Esophagus (tissue), 2 donors: ENCODE data around the gene RNF38. TPM values are rescaled to one million over a fixed set of nuclear protein-coding genes. Genes with fewer than 3 reads are reported as not detected.
A peak's percentile ranks its signal among the peaks of the same experiment; 100 is the strongest.
"Not testable (repeated sequence)": the region's sequence is repeated elsewhere in the genome, so short reads cannot be mapped to it uniquely, and the experiment has no call there.

Experiments
- H3K27ac ChIP-seq, 2 donors: one replicate each; pipeline ENCODE4 v1.5.1; 2013; ENCODE audit warnings: low read depth in 2 of 2, mild to moderate bottlenecking in 2 of 2, inconsistent platforms in 1 of 2, low read length in 1 of 2, moderate library complexity in 1 of 2
- H3K27me3 ChIP-seq, 2 donors: one replicate each; pipeline ENCODE4 v1.6.1; 2013; ENCODE audit warnings: low read length in 2 of 2, control low read depth in 1 of 2, mild to moderate bottlenecking in 1 of 2; ENCODE audit not compliant: insufficient read depth in 2 of 2, control insufficient read depth in 1 of 2
- H3K36me3 ChIP-seq, 2 donors: one replicate each; pipeline ENCODE4 v1.6.1; 2013; ENCODE audit warnings: low read length in 1 of 2; ENCODE audit not compliant: control insufficient read depth in 2 of 2, insufficient read depth in 2 of 2
- H3K4me1 ChIP-seq, 2 donors: one replicate each; pipeline ENCODE4 v1.6.1; 2013; ENCODE audit warnings: low read length in 1 of 2; ENCODE audit not compliant: control insufficient read depth in 2 of 2, insufficient read depth in 2 of 2
- H3K4me3 ChIP-seq, 2 donors: one replicate each; pipeline ENCODE4 v1.5.1; 2013; ENCODE audit warnings: low read length in 2 of 2, mild to moderate bottlenecking in 2 of 2, low read depth in 1 of 2, moderate library complexity in 1 of 2
- H3K9me3 ChIP-seq, 2 donors: one replicate each; pipeline ENCODE4 v1.6.1; 2013; ENCODE audit warnings: mild to moderate bottlenecking in 2 of 2, low read depth in 1 of 2, low read length in 1 of 2, moderate library complexity in 1 of 2; ENCODE audit not compliant: control insufficient read depth in 2 of 2, insufficient read depth in 1 of 2
- WGBS, 2 donors: extraction: QIAGEN DNeasy Blood & Tissue Kit; methylation state at CpG; one replicate each; pipeline ENCODE4 v1.1.7; 2013; 5-methylcytosine and 5-hydroxymethylcytosine counted together
- polyA plus RNA-seq, 2 donors: library from polyadenylated mRNA; stranded (reverse); fragments of 200-250 nt; gene quantifications; one replicate each; pipeline ENCODE4 v1.2.3, GENCODE V29; 2013
- donor health status: healthy with polysubstance abuse.
- donor health status: Bipolar disorder and iron deficiency.

Gene RNF38
- polyA plus RNA-seq, result 1 to 10 TPM; 5.0 to 7.7 TPM

DNA sequence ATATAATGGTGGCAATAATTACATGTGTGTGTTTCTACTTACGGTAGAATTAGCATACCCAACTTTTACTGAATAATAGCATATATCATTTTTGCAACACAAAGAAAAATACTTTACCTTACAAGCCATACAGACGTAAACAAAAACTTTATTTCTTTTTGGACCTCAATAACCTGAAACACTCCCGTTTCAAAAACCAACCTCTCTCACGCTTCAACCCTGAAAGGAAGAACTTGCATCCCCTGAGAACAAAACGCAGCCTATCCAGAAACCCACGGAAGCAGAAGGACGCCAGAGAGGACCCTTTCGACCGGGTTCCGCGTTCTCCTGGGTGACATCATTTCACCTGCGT lies at the start of gene RNF38:
TSS of gene RNF38 (minus strand) at position 290 of the 352 bp plus-strand sequence. CDS start at position 129, 161 bp downstream.
- peak within 1 kb of the TSS; percentile 98 to 99 for H3K27ac ChIP-seq
- no peaks in the 10 kb centered on the region for H3K36me3 ChIP-seq
- peak within 1 kb of the TSS; percentile 72 to 79 for H3K4me3 ChIP-seq
- 0 to 1% methylated on average over 11 to 12 of the region's 12 CpGs for WGBS, 2 donors
- H3K4me1 ChIP-seq, result no peaks in the 10 kb centered on the region
- H3K9me3 ChIP-seq, result no peaks in the 10 kb centered on the region
- no peaks in the 10 kb centered on the region for H3K27me3 ChIP-seq

DNA sequence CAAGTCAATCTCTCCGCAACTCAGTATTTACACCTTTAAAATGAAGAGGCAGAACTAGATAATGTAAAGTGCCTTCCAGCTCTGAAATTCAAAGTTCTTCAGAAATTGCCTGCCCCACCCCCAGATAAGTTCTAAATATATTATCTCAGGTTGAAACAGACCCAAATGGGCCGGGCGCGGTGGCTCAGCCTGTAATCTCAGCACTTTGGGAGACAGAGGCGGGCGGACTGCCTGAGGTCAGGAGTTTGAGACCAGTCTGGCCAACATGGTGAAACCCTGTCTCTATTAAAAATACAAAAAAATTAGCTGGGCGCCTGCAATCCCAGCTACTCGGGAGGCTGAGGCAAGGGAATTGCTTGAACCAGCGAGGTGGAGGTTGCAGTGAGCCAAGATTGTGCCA lies 48.5 kb upstream of the RNF38 start:
- H3K36me3 ChIP-seq, H3K9me3 ChIP-seq, H3K27me3 ChIP-seq, H3K27ac ChIP-seq, H3K4me1 ChIP-seq, H3K4me3 ChIP-seq: not testable (repeated sequence)
- 64 to 78% methylated on average over 9 of the region's 9 CpGs for WGBS, 2 donors

DNA sequence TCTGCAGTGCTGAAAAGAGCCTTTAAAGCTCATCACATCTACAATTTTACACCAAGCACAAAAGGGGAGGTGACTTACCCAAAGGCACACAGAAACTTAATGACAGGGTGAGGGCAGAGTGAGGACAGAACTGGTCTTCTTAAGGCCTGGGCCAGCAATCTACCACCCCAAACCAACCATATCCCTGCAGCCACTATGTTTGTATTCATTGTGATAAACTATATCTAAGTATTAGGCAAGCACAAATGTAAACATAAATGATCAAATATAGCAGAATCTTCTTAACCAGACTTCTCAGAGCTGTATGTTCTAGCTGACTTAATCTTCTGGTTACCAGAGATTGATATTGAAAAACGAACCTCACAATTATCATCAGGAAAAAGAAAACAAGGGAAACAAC lies 47.9 kb upstream of the RNF38 start:
- H3K36me3 ChIP-seq, result no peaks in the 10 kb centered on the region
- no peaks in the 10 kb centered on the region for H3K4me1 ChIP-seq
- WGBS, 2 donors, result 54 to 57% methylated on average over 1 of the region's 1 CpG
- H3K9me3 ChIP-seq, result no peaks in the 10 kb centered on the region
- H3K27ac ChIP-seq, result no peak overlapping the region
- no peak overlapping the region for H3K4me3 ChIP-seq
- no peaks in the 10 kb centered on the region for H3K27me3 ChIP-seq

DNA sequence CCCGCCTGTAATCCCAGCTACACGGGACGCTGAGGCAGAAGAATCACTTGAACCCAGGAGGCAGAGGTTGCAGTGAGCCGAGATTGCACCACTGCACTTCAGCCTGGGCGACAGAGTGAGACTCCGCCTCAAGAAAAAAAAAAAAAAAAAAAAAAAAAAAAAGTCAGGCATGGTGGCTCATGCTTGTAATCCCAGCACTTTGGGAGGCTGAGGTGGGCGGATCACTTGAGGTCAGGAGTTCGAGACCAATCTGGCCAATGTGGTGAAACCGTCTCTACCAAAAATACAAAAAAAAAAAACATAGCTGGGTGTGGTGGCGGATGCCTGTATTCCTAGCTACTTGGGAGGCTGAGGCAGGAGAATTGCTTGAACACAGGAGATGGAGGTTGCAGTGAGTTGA lies 46.6 kb upstream of the RNF38 start:
- 93 to 98% methylated on average over 10 of the region's 10 CpGs for WGBS, 2 donors
- H3K4me1 ChIP-seq, H3K27me3 ChIP-seq: not testable (repeated sequence)

DNA sequence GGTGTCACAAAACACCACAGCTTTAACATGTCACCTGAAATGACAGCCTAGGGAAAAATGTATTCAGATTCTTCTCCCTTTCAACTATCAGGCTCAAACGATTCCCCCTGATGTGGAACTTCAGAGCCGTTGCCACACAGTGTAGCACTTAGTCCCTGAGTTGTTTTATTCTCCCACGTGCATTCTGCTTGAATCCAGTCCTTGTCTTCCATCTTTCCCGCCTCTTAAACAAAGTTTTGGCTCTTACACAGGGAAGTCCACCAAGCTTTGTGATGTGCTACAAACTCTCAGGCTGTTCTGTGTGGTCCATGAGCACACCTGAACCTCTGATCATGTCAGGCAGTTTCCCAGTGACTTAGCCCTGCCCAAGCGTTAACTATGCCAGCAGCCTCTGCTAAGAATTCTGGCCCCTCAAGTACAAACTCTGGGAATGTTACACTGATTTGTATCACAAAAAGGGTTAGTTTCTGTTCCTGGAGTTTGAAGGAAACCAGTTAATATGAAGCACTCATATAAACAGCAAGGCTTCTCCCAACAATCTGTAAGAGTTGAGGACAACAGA lies 45.8 kb upstream of the RNF38 start:
- WGBS, 2 donors, result 77 to 83% methylated on average over 5 of the region's 5 CpGs
- H3K27ac ChIP-seq, result no peak overlapping the region

More for the DNA sequence above, 46.6 kb upstream of the RNF38 start:
- H3K36me3 ChIP-seq, H3K4me3 ChIP-seq, H3K9me3 ChIP-seq, H3K27ac ChIP-seq: not testable (repeated sequence)

DNA sequence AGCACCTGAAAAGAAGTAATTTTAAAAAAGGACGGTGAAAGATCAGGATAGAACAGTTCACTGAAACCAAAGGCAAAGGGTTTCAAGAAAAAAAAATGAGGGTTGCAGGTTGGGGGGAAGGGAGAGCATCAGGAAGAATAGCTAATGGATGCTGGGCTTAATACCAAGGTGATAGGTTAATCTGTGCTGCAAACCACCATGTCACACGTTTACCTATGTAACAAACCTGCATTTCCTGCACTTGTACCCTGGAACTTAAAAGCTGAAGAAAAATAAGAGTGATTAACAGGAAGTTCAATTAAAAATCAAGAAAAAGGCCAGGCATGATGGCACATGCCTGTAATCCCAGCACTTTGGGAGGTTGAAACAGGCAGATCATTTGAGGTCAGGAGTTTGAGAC lies 44.1 kb upstream of the RNF38 start:
- Histone ChIP-seq H3K9me3 (no peaks in the 10 kb centered on the region), H3K27ac (no peak overlapping the region), H3K36me3 (no peaks in the 10 kb centered on the region), H3K4me3 (no peak overlapping the region), H3K27me3 (no peaks in the 10 kb centered on the region), H3K4me1 (no peaks in the 10 kb centered on the region)
- WGBS, 2 donors, result 55 to 64% methylated on average over 2 of the region's 2 CpGs

More for the DNA sequence above, 45.8 kb upstream of the RNF38 start:
- no peaks in the 10 kb centered on the region for H3K9me3 ChIP-seq
- H3K36me3 ChIP-seq, result no peaks in the 10 kb centered on the region
- H3K27me3 ChIP-seq, result no peaks in the 10 kb centered on the region
- no peaks in the 10 kb centered on the region for H3K4me1 ChIP-seq
- H3K4me3 ChIP-seq, result no peak overlapping the region

DNA sequence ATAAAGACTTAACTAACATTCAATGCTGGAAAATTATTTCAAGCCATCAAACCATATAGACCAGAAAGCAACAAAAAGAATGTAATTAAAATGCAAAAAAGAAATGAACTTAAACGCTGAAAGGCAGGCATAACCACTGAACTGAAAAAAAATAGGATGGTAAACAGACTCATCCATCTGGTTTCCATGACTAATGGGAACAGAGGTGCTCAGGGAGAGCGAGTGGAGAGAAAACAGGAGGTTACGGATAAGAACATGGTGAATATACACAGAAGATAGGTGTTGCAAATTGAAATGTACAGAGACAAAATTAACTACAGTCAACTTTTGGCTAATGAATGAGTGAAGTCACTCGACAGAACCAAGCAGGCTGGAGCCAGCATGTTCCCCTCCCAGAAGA lies 43.5 kb upstream of the RNF38 start:
- Histone ChIP-seq H3K9me3 (no peaks in the 10 kb centered on the region), H3K4me1 (no peaks in the 10 kb centered on the region), H3K36me3 (no peaks in the 10 kb centered on the region), H3K4me3 (no peak overlapping the region), H3K27me3 (no peaks in the 10 kb centered on the region), H3K27ac (no peak overlapping the region)
- WGBS, 2 donors, result 72 to 74% methylated on average over 4 of the region's 4 CpGs

DNA sequence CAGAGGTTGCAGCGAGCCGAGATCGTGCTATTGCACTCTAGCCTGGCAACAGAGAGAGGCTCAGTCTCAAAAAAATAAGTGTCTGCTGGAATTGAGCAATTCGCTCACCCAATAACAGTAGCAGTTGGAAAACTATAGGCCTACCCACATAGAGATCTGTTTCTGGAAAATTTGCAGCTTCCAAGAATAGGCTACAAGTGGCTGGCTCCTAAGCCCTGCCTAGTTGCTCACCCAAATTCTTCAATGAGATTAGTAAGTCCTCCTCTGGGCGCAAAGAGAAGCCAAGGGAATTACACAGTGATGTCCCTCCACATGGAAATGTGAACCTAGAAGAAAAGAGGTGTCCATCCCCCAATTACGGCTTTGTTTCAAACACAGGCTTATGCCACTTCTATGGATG lies 42.6 kb upstream of the RNF38 start:
- Histone ChIP-seq H3K4me1 (peaks cover 0 to 3% of the 10 kb centered on the region in 2 donors), H3K27me3 (no peaks in the 10 kb centered on the region), H3K36me3 (no peaks in the 10 kb centered on the region), H3K27ac (no peak overlapping the region), H3K4me3 (no peak overlapping the region), H3K9me3 (no peaks in the 10 kb centered on the region)
- 94% methylated on average over 6 of the region's 6 CpGs for WGBS, 2 donors

DNA sequence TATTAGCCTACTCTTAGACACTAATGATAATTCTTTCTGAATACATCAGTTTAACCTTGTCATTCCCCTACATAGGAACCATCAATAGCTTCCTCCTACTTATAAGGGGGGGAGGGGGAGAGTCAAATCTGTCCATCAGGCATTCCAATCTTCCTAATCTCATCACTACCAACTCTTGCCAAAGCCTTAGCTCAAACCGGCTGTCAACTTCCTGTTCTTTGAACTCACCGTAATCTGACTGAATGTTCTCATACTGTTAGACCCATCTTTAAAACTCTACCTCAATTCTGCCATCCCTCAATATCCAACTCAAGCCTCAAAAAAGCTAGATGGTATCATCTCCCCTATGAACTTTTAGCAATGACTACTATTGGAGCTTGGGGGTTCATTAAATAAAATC lies 41.9 kb upstream of the RNF38 start:
- Histone ChIP-seq H3K36me3 (no peaks in the 10 kb centered on the region), H3K9me3 (no peaks in the 10 kb centered on the region), H3K4me3 (no peak overlapping the region), H3K27me3 (no peaks in the 10 kb centered on the region), H3K4me1 (peaks cover 0 to 3% of the 10 kb centered on the region in 2 donors), H3K27ac (no peak overlapping the region)
- 45 to 46% methylated on average over 2 of the region's 2 CpGs for WGBS, 2 donors

DNA sequence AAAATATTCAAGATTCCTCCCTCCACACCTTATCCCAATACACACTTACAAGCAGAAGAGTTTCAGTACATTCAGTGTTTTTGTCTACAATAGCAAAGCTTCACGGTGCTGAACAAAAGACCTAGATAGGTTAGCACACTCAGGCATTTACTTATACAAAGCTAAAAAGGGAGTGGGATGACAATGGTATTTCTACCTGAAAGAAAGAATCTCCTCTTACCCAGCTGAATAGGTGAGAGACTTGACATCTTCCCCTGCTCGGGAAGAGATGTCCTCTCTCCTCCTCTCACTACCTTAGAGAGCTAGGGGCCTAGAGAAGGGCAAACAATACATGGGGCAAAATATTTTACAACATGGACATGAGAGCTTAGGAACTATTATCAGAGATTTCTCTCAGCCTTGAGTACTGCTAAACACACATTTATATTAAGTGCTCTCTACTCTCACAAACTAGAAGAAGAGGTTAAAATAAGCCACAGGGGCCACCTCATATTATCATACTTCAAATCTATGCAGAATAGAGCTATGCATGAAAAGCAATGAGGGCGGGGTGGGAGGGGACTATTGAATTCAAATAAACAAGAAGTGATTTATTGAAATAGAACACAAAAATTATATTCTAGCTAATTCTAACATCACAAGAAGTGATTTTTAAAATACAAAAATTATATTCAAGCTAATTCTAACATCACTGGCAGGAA lies 38.6 kb upstream of the RNF38 start:
- Histone ChIP-seq H3K4me3 (no peak overlapping the region), H3K9me3 (no peaks in the 10 kb centered on the region), H3K27ac (no peak overlapping the region), H3K36me3 (no peaks in the 10 kb centered on the region), H3K4me1 (peaks cover 0 to 3% of the 10 kb centered on the region in 2 donors), H3K27me3 (no peaks in the 10 kb centered on the region)
- WGBS, 2 donors, result 83 to 86% methylated on average over 3 of the region's 3 CpGs
